Measurements from ENCODE around the gene RNF213. TPM values are rescaled to one million over a fixed set of nuclear protein-coding genes. Genes with fewer than 3 reads are reported as not detected.

Gene RNF213
- total and polyA plus RNA-seq, 9 donors: 21.5 to 89.1 (median 50.8) TPM

DNA sequence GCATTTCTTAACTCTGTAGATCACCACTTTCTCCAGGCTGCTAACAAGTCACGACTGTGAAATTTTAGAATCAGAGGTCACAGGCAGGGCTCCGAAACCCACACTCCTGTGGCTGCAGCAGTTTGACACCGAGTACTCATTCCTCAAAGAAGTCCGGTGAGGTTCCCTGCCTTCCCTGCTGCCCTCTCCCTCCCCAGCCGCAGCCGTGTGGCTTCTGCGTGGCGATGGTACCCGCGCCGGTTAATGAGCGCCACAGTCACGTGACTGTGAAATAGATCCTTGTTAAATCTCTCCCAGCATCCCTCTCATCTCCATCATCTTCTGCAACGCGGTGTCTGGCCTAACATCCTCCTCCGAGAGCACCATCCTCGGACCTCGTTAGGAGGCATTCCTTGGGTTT is 89.1 kb downstream of the RNF213 start:
- Histone ChIP-seq H3K4me1 (ENCODE audit: insufficient read depth) (no peaks in the 10 kb centered on the region), H3K36me3 (no peaks in the 10 kb centered on the region), H3K4me3 (no peak overlapping the region), H3K27ac (no peak overlapping the region), H3K27me3 (no peaks in the 10 kb centered on the region), H3K9me3 (no peaks in the 10 kb centered on the region)
- no peak for TF ChIP-seq POLR2A (IDR thresholded peaks at IDR 0.05)
- TF ChIP-seq, protein P1, sequence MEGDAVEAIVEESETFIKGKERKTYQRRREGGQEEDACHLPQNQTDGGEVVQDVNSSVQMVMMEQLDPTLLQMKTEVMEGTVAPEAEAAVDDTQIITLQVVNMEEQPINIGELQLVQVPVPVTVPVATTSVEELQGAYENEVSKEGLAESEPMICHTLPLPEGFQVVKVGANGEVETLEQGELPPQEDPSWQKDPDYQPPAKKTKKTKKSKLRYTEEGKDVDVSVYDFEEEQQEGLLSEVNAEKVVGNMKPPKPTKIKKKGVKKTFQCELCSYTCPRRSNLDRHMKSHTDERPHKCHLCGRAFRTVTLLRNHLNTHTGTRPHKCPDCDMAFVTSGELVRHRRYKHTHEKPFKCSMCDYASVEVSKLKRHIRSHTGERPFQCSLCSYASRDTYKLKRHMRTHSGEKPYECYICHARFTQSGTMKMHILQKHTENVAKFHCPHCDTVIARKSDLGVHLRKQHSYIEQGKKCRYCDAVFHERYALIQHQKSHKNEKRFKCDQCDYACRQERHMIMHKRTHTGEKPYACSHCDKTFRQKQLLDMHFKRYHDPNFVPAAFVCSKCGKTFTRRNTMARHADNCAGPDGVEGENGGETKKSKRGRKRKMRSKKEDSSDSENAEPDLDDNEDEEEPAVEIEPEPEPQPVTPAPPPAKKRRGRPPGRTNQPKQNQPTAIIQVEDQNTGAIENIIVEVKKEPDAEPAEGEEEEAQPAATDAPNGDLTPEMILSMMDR (IDR thresholded peaks at IDR 0.05): no peak
- no peak for TF ChIP-seq EP300 (IDR thresholded peaks at IDR 0.05)
- intact Hi-C loops (cut with DNase I): loop anchor here in 1 of 4 donors (10.0 kb wide), 1 partner anchor 85 kb away; the partner anchor contains the start of gene RNF213
- peak in 1 of 5 donors; percentile 13 for DNase-seq
- WGBS, 3 donors: 80 to 83% (median 82%) methylated on average over 18 of the region's 18 CpGs

DNA sequence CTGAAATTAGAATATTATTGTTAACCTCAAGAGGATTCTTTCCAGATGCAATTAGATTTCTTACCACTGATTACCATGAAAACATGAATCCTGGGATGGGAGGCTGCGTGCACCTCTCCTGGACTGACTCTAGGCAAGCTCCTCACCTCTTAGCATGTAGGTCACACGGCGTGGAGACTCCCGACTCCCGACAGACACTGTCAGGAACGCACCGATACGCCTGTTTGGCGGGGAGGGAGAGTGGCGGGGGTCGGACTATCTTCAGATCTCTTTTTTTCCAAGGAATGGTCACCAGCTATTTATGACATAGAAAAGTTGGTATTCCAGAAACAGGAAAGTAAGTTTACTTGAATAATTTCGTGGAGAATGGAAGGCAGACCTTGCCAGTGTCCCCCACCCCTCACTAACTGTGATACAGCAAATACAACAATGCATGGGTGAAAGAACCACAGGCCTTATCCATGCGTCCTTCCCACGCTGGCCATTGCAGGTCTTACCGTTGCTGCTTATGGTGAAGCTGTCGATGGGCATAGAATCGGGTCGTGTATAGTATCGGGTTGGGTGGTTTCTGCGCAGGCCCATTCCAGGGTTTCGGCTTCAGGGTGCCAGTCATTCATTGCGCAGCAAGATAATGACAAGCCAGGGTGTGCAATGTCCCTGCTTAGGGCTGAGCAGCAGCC is 91.7 kb downstream of the RNF213 start:
- DNase-seq: peak in 2 of 5 donors; percentile 7 to 22
- intact Hi-C loops (cut with DNase I): loop anchor here in 1 of 4 donors (10.0 kb wide), 1 partner anchor 88 kb away; the partner anchor contains the start of gene RNF213
- Histone ChIP-seq H3K36me3 (no peaks in the 10 kb centered on the region), H3K27me3 (no peaks in the 10 kb centered on the region), H3K4me1 (ENCODE audit: insufficient read depth) (no peaks in the 10 kb centered on the region), H3K9me3 (no peaks in the 10 kb centered on the region), H3K27ac (no peak overlapping the region), H3K4me3 (no peak overlapping the region)
- TF ChIP-seq POLR2A (IDR thresholded peaks at IDR 0.05): no peak
- TF ChIP-seq, protein P1 (IDR thresholded peaks at IDR 0.05): no peak
- no peak for TF ChIP-seq EP300 (IDR thresholded peaks at IDR 0.05)
- 90 to 93% (median 93%) methylated on average over 22 of the region's 22 CpGs for WGBS, 3 donors

GRCh38 chr17:80352991-80353665 is 92.5 kb downstream of the RNF213 start:
- Histone ChIP-seq H3K36me3 (no peaks in the 10 kb centered on the region), H3K27ac (no peak overlapping the region), H3K27me3 (no peaks in the 10 kb centered on the region), H3K4me1 (ENCODE audit: insufficient read depth) (no peaks in the 10 kb centered on the region), H3K4me3 (no peak overlapping the region), H3K9me3 (no peaks in the 10 kb centered on the region)
- peak in 2 of 5 donors; percentile 21 to 27 for DNase-seq
- intact Hi-C loops (cut with DNase I): loop anchor here in 1 of 4 donors (10.0 kb wide), 1 partner anchor 88 kb away; the partner anchor contains the start of gene RNF213
- TF ChIP-seq POLR2A (IDR thresholded peaks at IDR 0.05) (no peak), EP300 (IDR thresholded peaks at IDR 0.05) (no peak)
- TF ChIP-seq, protein P1 (IDR thresholded peaks at IDR 0.05): no peak
- whole genome bisulfite sequencing, 3 donors: 94 to 95% (median 95%) methylated on average over 26 to 28 of the region's 28 CpGs

- Histone ChIP-seq H3K4me3 (no peak overlapping the region), H3K27me3 (no peaks in the 10 kb centered on the region), H3K36me3 (no peaks in the 10 kb centered on the region), H3K9me3 (no peaks in the 10 kb centered on the region), H3K4me1 (ENCODE audit: insufficient read depth) (no peaks in the 10 kb centered on the region), H3K27ac (no peak overlapping the region)
- TF ChIP-seq POLR2A (IDR thresholded peaks at IDR 0.05) (no peak), EP300 (IDR thresholded peaks at IDR 0.05) (no peak)
- TF ChIP-seq, protein P1 (IDR thresholded peaks at IDR 0.05): no peak
- intact Hi-C loops (cut with DNase I): loop anchor here in 1 of 4 donors (10.0 kb wide), 1 partner anchor 89 kb away; the partner anchor contains the start of gene RNF213
- peak in 2 of 5 donors; percentile 16 to 29 for DNase-seq
- WGBS, 3 donors: 87 to 93% (median 89%) methylated on average over 25 to 29 of the region's 29 CpGs
Observed at GRCh38 chr17:80353718-80354275, 93.1 kb downstream of the RNF213 start.
